DOHH2 (cell line): Measurements from ENCODE around the gene GAS6.

ENCODE experiments used
- EZH2phosphoT487 ChIP-seq: fragments of 200-600 bp; sonication (generic); IDR thresholded peaks from 2 replicates; pipeline ENCODE4 v1.6.1; 2017; ENCODE audit warnings: borderline replicate concordance, mild to moderate bottlenecking, antibody characterized with exemption, low read length, moderate library complexity, mixed read lengths
- TF ChIP-seq, protein P1 (sequence below): fragments of 200-600 bp; sonication (generic); IDR thresholded peaks from one replicate; pipeline ENCODE4 v1.5.1; 2014; ENCODE audit warnings: antibody characterized with exemption, mild to moderate bottlenecking, low read depth, low read length; ENCODE audit not compliant: poor library complexity, severe bottlenecking

GRCh38 chr13:113846636-113847318, 17.1 kb downstream of the GAS6 start:
- no peak for TF ChIP-seq EZH2phosphoT487
- TF ChIP-seq, protein P1, sequence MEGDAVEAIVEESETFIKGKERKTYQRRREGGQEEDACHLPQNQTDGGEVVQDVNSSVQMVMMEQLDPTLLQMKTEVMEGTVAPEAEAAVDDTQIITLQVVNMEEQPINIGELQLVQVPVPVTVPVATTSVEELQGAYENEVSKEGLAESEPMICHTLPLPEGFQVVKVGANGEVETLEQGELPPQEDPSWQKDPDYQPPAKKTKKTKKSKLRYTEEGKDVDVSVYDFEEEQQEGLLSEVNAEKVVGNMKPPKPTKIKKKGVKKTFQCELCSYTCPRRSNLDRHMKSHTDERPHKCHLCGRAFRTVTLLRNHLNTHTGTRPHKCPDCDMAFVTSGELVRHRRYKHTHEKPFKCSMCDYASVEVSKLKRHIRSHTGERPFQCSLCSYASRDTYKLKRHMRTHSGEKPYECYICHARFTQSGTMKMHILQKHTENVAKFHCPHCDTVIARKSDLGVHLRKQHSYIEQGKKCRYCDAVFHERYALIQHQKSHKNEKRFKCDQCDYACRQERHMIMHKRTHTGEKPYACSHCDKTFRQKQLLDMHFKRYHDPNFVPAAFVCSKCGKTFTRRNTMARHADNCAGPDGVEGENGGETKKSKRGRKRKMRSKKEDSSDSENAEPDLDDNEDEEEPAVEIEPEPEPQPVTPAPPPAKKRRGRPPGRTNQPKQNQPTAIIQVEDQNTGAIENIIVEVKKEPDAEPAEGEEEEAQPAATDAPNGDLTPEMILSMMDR, result no peak
